NCI-H226 (cell line): Measurements from ENCODE around the gene DCBLD1.

Source experiments
- DNase-seq: peaks from one replicate; pipeline ENCODE4 v3.0.0-alpha.2; 2015

The DCBLD1 gene

DNA sequence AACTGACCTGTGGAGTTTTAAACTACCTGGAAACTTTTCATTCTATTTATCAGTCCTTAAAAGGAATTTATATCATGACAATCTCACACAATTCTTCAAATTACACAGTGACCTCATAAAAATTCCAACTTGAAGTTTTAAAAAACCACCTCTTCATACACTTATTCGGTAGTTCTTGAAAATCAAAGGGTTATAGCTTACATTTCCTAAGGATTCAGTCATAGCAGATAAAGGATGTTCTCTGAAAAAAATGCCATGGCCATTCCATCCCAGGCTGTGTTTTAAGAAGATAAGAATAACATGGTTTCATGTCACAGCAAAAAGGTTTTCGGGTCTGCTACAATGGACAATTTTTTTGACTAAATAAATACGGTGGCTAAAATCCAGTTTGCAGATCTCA lies 78.7 kb downstream of the DCBLD1 start:
- no peak for DNase-seq

DNA sequence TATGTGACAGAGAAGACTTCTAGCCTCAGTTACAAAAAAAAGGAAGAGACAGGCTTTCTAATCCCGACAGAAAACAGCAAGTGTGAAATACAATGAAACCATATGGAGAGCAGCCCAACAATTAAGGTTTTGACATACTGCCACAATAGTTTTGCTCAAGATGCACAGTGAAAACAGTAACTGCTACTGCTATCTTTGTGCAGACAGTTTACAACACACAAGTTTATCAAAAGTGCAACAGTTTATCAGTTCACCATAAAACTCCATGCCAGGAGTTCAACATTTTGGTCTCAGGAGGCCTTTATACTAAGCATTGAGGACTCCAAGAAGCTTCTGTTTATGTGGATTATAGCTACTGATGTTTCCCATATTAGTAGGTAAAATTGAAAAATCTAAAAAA lies 82.2 kb downstream of the DCBLD1 start:
- no peak for DNase-seq

DNA sequence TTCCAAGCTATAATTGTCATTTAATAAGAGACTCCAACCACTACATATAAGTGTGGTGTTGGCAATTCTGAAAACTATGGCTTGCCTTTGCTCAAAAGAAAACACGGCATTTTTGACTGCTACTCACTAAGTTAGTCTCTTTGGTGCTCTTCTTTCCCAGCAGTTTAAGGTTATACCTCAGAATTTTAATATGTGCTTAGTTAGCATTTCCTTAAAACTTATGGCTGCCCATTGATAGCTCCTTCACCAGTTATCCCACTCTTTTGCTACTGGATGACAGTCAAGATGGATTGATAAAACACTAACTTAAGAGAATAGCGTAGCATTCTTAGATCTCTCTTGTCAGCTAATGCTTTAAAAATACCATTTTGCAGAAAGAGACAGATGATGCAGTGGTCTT lies 85.8 kb downstream of the DCBLD1 start:
- no peak for DNase-seq

DNA sequence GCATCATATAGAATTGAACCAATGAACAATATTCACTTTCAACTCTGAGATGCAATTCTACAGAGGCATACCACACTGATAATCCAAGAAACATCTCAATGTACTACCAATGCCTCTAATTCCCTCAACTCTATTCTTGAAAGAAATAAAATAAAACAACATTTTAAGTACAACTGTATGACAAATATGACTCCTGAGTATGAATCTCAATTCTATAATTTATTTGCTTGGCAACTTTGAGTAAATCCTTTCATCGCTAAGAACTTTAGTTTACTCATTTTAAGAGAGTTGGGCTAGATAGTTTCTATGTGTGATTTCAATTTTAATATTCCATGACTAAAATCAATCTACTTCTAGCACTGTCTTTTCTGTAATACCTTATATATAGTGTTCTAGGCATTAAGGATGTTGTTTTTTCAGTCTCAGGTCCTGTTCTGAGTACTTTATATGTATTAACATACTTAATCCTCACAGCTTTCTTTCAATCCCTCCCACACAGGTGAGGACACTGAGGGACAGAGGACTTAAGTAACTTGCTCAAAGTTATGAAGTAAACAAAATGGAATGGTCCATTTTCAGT lies 86.4 kb downstream of the DCBLD1 start:
- no peak for DNase-seq

DNA sequence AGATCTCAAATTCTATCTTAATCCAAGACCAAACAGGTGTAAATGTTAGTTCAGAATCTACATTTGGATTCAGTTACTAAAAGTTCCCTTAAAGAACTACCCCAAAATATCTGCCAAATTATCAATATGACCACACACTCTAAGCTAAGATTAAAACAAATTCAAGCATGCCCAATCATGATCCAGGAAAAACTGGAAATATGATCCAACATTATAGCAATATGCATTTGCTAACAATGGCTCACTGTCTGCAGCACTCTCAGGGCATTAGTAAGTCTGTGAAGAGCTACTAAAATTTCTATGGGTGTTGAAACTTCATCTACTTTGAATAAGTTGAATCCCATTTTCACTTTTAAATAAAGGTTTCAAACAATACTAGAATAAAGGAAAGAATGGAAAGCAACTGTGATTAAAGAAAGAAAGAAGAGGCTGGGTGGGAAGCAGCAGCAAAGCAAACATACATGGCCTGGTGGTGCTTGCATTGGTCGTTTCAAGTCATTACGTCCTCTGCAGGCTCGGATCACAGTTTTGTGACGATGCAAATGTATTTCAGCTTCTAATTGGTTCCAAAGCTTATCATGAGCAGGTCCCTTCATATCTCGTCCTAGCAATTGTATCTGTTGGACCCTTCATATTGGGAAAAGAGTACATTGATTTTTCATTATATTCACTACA lies 90.7 kb downstream of the DCBLD1 start:
- DNase-seq, result no peak

DNA sequence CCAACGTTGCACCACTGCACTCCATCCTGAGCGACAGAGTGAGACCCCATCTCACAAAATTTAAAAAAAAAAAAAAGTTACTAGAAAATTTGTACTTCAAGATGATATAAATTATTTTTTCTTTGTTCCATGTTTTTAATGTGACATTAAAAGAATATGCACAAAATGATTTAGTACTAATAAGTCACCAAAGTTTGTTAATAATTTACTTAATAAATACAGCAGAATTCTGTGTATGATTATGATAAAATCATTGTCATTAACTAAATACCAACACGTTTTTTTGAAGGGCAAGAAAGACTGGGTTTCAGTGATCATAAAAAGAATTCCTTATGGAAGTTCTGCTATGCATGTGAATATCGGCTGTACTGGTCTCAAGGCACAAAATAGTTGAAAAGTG lies 91.7 kb downstream of the DCBLD1 start:
- DNase-seq, result no peak

DNA sequence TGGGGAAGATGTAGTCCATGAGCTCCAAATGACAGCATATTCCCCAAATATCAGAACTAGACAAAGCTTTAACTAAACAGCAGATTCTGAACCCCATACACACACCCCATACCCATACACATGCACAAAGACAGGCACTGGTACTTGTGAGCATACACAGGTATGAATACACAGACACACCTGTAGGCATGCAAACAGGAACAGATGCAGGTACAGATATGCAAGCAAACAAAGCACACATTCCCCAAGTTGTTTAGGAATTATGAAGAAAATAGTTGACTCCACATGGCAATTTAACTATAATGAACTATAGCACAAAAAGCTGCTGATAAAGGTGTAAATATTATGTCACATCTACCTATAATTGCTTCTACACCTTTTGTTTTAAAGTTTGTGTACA lies 103.2 kb downstream of the DCBLD1 start:
- DNase-seq, result no peak

DNA sequence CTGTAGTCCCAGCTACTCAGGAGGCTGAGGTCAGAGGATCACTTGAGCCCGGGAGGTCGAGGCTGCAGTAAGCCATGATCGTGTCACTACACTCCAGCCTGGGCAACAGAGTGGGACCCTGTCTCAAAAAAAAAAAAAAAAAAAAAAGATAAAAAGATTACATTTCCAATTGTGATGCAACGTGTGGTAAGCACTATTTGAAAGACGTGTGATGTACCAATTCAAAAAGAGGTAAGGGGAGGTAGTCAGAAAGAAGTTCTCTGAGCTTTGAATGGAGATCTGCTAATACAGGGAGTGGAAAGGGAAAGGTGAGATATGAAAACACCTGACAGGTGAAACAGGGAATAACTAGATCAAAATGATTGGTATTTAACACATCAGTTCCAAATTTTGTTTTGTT lies 108.0 kb downstream of the DCBLD1 start:
- no peak for DNase-seq

DNA sequence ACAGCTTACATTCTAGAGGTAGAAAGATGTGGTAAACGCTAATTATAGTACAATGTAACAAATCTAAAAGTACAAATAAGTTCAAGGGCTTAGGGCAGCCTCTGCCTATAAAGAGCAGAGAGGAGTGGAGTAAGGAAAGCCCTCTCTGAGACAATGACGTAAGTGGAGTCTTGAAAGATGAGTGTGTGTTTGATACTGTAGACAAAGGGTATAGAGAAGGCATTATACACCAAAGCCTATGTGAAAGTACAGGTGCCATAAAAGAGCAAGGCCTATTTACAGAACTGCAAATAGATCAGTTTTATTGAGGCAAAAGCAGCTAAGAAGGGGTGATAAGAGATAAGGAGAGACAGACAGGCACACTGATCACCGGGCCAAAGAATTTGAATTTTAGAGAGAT lies 108.9 kb downstream of the DCBLD1 start:
- DNase-seq, result no peak

DNA sequence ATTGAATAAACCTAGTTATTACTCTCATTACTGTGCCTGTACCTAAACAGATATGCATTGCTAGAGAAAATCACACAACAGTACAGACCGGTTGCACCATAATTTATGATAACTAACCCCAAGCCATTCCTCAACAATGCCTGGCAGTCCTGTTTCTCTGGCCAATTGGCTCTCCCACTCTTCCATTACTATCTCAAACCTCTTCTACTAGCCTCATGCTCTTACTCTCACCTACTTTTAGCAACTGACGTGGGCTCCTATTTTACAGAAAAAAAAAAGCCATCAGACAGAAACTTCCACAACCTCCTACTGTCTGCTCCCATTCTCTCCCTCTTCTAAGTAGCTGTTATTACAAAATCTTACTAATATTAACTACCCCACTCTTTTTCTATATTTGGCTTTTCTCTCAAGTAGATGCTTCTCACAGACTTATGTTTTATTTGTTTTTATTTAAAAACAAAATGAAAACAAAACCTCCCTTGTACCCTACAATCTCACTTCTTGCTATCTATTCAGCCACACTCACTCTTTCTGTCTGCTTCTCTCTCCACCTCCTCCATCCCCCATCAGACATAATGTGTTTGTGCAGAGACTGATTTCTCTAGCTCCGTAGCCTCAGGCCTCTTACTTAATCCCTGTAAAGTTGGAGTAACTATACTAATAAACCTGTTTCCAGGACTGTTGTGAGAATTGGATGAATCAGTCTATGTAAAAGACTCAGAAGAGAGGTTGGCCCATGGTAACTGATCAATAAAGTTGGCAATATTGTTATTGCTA lies 110.7 kb downstream of the DCBLD1 start:
- no peak for DNase-seq

DNA sequence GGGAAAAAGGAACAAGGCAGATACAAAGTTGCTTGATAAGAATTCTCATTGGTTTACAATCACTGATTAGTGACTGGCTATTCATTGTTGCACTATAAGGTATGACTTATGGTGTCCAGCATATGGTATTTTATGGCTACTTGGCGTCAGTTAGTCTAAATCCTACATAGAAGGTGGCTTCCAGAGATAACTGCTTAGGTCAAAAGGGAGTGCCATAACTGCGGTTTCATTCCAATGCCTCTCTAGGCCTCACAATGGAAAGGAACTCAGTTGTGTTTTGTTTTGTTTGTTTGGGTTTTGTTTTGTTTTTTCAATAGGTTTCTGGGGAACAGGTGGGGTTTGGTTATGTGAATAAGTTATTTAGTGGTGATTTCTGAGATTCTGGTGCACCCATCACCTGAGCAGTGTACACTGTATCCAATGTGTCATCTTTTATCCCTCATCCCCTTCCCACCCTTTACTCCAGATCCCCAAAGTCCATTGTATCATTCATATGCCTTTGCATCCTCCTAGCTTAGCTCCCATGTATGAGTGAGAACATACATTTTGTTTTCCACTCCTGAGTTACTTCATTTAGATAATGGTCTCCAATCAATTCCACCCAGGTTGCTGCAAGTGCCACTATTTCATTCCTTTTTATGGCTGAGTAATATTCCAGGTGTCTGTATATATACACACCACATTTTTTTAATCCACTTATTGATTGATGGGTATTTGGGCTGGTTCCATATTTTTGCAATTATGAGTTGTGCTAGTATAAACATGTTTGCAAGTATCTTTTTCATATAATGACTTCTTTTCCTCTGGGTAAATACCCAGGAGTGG lies 112.8 kb downstream of the DCBLD1 start:
- DNase-seq, result no peak

DNA sequence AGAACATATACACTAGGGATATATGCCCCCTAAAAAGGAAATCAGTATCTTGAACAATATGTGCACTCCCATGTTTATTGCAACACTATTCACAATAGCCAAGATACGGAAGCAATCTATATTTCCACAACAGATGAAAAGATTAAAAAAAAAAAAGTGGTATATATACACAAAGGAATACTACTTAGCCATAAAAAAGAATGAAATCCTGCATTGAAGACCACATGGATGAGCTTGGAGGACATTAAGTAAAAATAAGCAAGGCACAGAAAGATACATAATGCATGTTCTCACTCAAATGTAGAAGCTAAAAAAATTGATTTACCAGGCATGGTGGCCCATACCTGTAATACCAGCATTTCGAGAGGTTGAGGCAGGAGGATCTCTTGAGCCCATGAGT lies 115.3 kb downstream of the DCBLD1 start:
- no peak for DNase-seq
